HepG2 (cell line): ENCODE results near the gene SPON1. TPM values are rescaled to one million over a fixed set of nuclear protein-coding genes. Genes with fewer than 3 reads are reported as not detected.

Experiments
- ATAC-seq: fragments of 200-7000 bp; cut with Tn5 transposase; 3 replicates; pipeline ENCODE4 v1.9.1; 2020; ENCODE audit warnings: mild to moderate bottlenecking, moderate library complexity
- BruUV-seq: library from RNA; stranded (reverse); fragments of 400-500 nt; replicated peaks from 2 replicates; lab custom pipeline; 2021; lab: Mats Ljungman, UMichigan
- CTCF ChIA-PET: fragments of 300-600 bp; formaldehyde crosslinking; extraction: SDS; loops from one replicate; lab custom pipeline; 2021; ENCODE audit warnings: low total read pairs, inconsistent platforms, low intra/inter-chr PET ratio; lab: Yijun Ruan, JAX
- POLR2A ChIA-PET: fragments of 350-600 bp; sonication (Branson Sonifier 250); formaldehyde crosslinking; loops from one replicate; lab custom pipeline; 2020; ENCODE audit warnings: antibody characterized with exemption, inconsistent platforms; lab: Yijun Ruan, JAX
- DNase-seq: peaks from one replicate; pipeline ENCODE4 v3.0.0-alpha.2; 2015; ENCODE audit warnings: low spot score
- FAIRE-seq: peaks from 3 replicates; lab custom pipeline; 2011; peaks lifted over from hg19 to GRCh38; lab: Jason Lieb, UNC
- H2AFZ ChIP-seq: one replicate; pipeline ENCODE4 v1.6.1; 2011; ENCODE audit warnings: low read length, inconsistent platforms
- H3K27ac ChIP-seq: fragments of 300-600 bp; 3 replicates; pipeline ENCODE4 v1.8.0; 2011; ENCODE audit warnings: mixed run types, mild to moderate bottlenecking, mixed read lengths, low read length, inconsistent platforms; ENCODE audit not compliant: insufficient read depth; ENCODE audit errors: extremely low read length
- H3K27me3 ChIP-seq, 2 experiments: fragments of 200-600 bp in 1 of 2; 2 replicates in 1 of 2; 3 replicates in 1 of 2; pipeline versions ENCODE4 v1.6.0 to v1.8.0; 2011; ENCODE audit warnings: low read length in 2 of 2, mild to moderate bottlenecking in 2 of 2, moderate library complexity in 2 of 2, inconsistent platforms in 1 of 2; ENCODE audit not compliant: insufficient read depth in 2 of 2, control insufficient read depth in 1 of 2
- H3K36me3 ChIP-seq, 2 experiments: fragments of 200-600 bp in 1 of 2; replicated peaks in 1 of 2; 2 replicates in 1 of 2; 3 replicates in 1 of 2; pipeline versions ENCODE4 v1.5.1 to v1.8.0; 2011; ENCODE audit warnings: low read length in 2 of 2, inconsistent platforms in 1 of 2; ENCODE audit not compliant: insufficient read depth in 2 of 2, control insufficient read depth in 1 of 2
- H3K4me1 ChIP-seq: 2 replicates; pipeline ENCODE4 v1.5.1; 2012; ENCODE audit warnings: low read length, inconsistent platforms; ENCODE audit not compliant: insufficient read depth
- H3K4me2 ChIP-seq: 2 replicates; pipeline ENCODE4 v1.6.0; 2011; ENCODE audit warnings: low read depth, low read length, inconsistent platforms
- H3K4me3 ChIP-seq, 3 experiments: fragments of 200-600 bp in 1 of 3; sonication (generic), shearing (Covaris generic) in 1 of 3; replicated peaks in 1 of 3; 2 replicates each; pipeline ENCODE4 v1.5.1; 2011 to 2016; ENCODE audit warnings: low read length in 3 of 3, inconsistent platforms in 2 of 3, low read depth in 2 of 3, mild to moderate bottlenecking in 2 of 3, control low read depth in 1 of 3, mixed read lengths in 1 of 3; ENCODE audit not compliant: insufficient read depth in 1 of 3
- H3K79me2 ChIP-seq: one replicate; pipeline ENCODE4 v1.6.1; 2011; ENCODE audit warnings: low read length, inconsistent platforms; ENCODE audit not compliant: insufficient read depth
- H3K9ac ChIP-seq: 2 replicates; pipeline ENCODE4 v1.6.0; 2011; ENCODE audit warnings: mild to moderate bottlenecking, low read depth, low read length, inconsistent platforms; ENCODE audit not compliant: insufficient read depth
- H3K9me3 ChIP-seq: 2 replicates; pipeline ENCODE4 v1.5.1; 2012; ENCODE audit warnings: mild to moderate bottlenecking, low read length
- H4K20me1 ChIP-seq: 2 replicates; pipeline ENCODE4 v1.6.0; 2011; ENCODE audit warnings: inconsistent platforms, mild to moderate bottlenecking, low read length, moderate library complexity; ENCODE audit not compliant: insufficient read depth
- AGO2 ChIP-seq: fragments of 200-400 bp; formaldehyde crosslinking; optimal IDR thresholded peaks from 2 replicates; pipeline ENCODE3; 2017; ENCODE audit warnings: mild to moderate bottlenecking, low read depth, low read length, moderate library complexity
- CHCHD3 ChIP-seq: sonication (generic); formaldehyde crosslinking; IDR thresholded peaks from 2 replicates; pipeline ENCODE4 v1.8.0; 2022; ENCODE audit warnings: mild to moderate bottlenecking, missing genetic modification reagents, moderate library complexity
- HDAC1 ChIP-seq: sonication (generic); formaldehyde crosslinking; IDR thresholded peaks from 2 replicates; pipeline ENCODE4 v1.5.1; 2020; ENCODE audit warnings: mild to moderate bottlenecking, missing genetic modification reagents
- HNRNPK ChIP-seq: fragments of 200-400 bp; formaldehyde crosslinking; IDR thresholded peaks from 2 replicates; pipeline ENCODE4 v1.6.1; 2018; ENCODE audit warnings: low read length, low read depth, moderate library complexity, mild to moderate bottlenecking; ENCODE audit not compliant: poor library complexity, severe bottlenecking
- MIER2 ChIP-seq: IDR thresholded peaks from 2 replicates; pipeline ENCODE4 v1.6.1; 2016; ENCODE audit warnings: missing biosample characterization, missing genetic modification reagents
- MTA1 ChIP-seq: sonication (generic); formaldehyde crosslinking; IDR thresholded peaks from 2 replicates; pipeline ENCODE4 v1.4.0; 2020; ENCODE audit warnings: missing genetic modification reagents, mild to moderate bottlenecking, borderline replicate concordance
- SOX5 ChIP-seq: IDR thresholded peaks from 2 replicates; pipeline ENCODE4 v1.6.1; 2016; ENCODE audit warnings: borderline replicate concordance
- SRSF1 ChIP-seq: fragments of 200-400 bp; formaldehyde crosslinking; optimal IDR thresholded peaks from 2 replicates; pipeline ENCODE3; 2017; ENCODE audit warnings: mild to moderate bottlenecking, low read depth, low read length, moderate library complexity
- TP53 ChIP-seq: sonication (generic); formaldehyde crosslinking; conservative IDR thresholded peaks from 2 replicates; pipeline ENCODE4 v1.4.0; 2020; ENCODE audit warnings: missing genetic modification reagents
- ZNF101 ChIP-seq: sonication (generic); formaldehyde crosslinking; IDR thresholded peaks from 2 replicates; pipeline ENCODE4 v1.4.0; 2020; ENCODE audit warnings: mild to moderate bottlenecking, low read depth, missing genetic modification reagents, borderline replicate concordance
- ZNF773 ChIP-seq: sonication (generic); formaldehyde crosslinking; IDR thresholded peaks from 2 replicates; pipeline ENCODE4 v1.4.0; 2020; ENCODE audit warnings: missing genetic modification reagents, borderline replicate concordance
- WGBS: methylation state at CpG from one replicate; pipeline ENCODE4 v1.1.6; 2017; ENCODE audit warnings: low lambda C conversion rate; 5-methylcytosine and 5-hydroxymethylcytosine counted together
- in situ Hi-C: cut with HindIII; loops from 2 replicates; pipeline ENCODE4 v1.10.0; 2017; ENCODE audit warnings: low pct_unique_long_range_greater_than_20kb; ENCODE audit not compliant: extremely low pct_ligation_motif_present
- intact Hi-C: fragments of 100-400 bp; cut with micrococcal nuclease; formaldehyde crosslinking; loops from one replicate; pipeline ENCODE4 v1.10.0; 2022; ENCODE audit not compliant: unreplicated experiment
- polyA plus RNA-seq, 8 experiments: library from polyadenylated mRNA; depleted of rRNA in 3 of 8; stranded (reverse) in 7 of 8; unstranded in 1 of 8; fragments of >200 nt; fragmentation: Illumina TruSeq in 4 of 8; extraction: Trizol in 4 of 8; gene quantifications; 2 replicates each; pipeline versions ENCODE4 v1.2.1 to v1.2.3, GENCODE V29; 2011 to 2016; ENCODE audit warnings: low read depth in 4 of 8, missing spikeins in 1 of 8, mixed read lengths in 1 of 8; ENCODE audit not compliant: insufficient read depth in 1 of 8
- total RNA-seq, 5 experiments: library from RNA; depleted of rRNA; stranded (reverse); fragments of >200 nt; fragmentation: Illumina TruSeq; extraction: Trizol; gene quantifications; 2 replicates each; pipeline ENCODE4 v1.2.3, GENCODE V29; 2016; ENCODE audit warnings: low read depth in 1 of 5
- TF ChIP-seq, protein P1 (sequence below): sonication (generic); formaldehyde crosslinking; conservative IDR thresholded peaks from 2 replicates; pipeline ENCODE4 v1.8.1; 2023; ENCODE audit warnings: missing genetic modification reagents
- TF ChIP-seq, protein P2 (sequence below): sonication (generic); formaldehyde crosslinking; IDR thresholded peaks from 2 replicates; pipeline ENCODE4 v1.4.0; 2020; ENCODE audit warnings: missing genetic modification reagents
- TF ChIP-seq, protein P3 (sequence below): sonication (generic); formaldehyde crosslinking; IDR thresholded peaks from 2 replicates; pipeline ENCODE4 v1.5.1; 2020; ENCODE audit warnings: missing genetic modification reagents, mild to moderate bottlenecking, borderline replicate concordance
- TF ChIP-seq, protein P4 (sequence below): sonication (generic); formaldehyde crosslinking; IDR thresholded peaks from 2 replicates; pipeline ENCODE4 v1.8.1; 2023; ENCODE audit warnings: missing genetic modification reagents, mild to moderate bottlenecking, borderline replicate concordance

SPON1 gene
- total and polyA plus RNA-seq, 2 of the 13 experiments (the other 11 are each of a cell fraction or from before 2014, with no cell fraction given) = not detected

DNA sequence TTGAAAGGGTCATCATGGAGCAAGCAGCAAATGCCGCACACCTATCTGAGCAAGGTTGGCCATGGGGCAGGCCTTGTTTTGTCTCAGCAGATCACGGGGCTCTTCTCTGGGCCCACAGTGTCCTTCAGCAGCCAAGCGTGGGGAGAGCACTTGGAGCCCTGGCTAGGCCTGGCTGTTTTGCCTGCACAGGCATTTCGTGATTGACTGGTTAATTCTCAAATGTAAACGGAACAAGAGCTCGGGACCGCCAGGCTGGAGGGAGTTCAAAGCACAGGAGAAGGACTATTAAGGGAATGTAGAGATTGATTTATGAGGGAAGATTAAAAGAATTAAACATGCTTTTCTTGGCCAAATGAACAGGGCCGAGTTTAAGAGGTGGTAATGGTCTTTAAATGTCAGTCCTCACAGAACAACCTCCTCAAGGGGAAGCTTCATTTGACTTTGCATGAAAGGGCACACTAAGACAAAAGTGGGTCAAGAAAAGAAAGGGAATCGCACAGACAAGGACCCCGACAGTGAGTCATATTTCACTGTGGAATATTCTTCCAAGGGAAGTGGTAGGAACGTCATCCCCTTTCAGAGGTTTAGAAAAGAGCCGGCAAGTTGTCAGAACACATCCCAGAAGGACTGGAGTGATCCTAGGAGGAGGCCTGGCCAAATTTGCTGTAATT, 20.7 kb downstream of the SPON1 start:
- no TSS peak for BruUV-seq
- Histone ChIP-seq H3K4me1 (no peaks in the 10 kb centered on the region), H4K20me1 (no peaks in the 10 kb centered on the region), H2AFZ (no peak overlapping the region), H3K27me3 (peaks cover 0 to 8% of the 10 kb centered on the region in 2 experiments; a peak in 1 of 5 replicates), H3K36me3 (no peaks in the 10 kb centered on the region), H3K27ac (no peak overlapping the region), H3K79me2 (no peaks in the 10 kb centered on the region), H3K4me2 (no peak overlapping the region), H3K9ac (no peak overlapping the region), H3K9me3 (no peaks in the 10 kb centered on the region), H3K4me3 (no peak overlapping the region)
- FAIRE-seq = no peak
- 29% methylated on average over 10 of the region's 12 CpGs for WGBS
- intact Hi-C loops (no loop called here), in situ Hi-C loops (no loop called here)
- no peak for ATAC-seq
- no peak for DNase-seq
- ChIA-PET POLR2A (no interaction called here), CTCF (no interaction called here)
- TF ChIP-seq ZNF101 (CRISPR knock-in tag) (no peak), HNRNPK (no peak), HDAC1 (CRISPR knock-in tag) (no peak), MTA1 (CRISPR knock-in tag) (no peak), SRSF1 (no peak), CHCHD3 (CRISPR knock-in tag) (no peak), AGO2 (no peak), ZNF773 (no peak), SOX5 (CRISPR knock-in tag) (no peak), MIER2 (CRISPR knock-in tag) (no peak), TP53 (no peak)
- TF ChIP-seq, protein P1, sequence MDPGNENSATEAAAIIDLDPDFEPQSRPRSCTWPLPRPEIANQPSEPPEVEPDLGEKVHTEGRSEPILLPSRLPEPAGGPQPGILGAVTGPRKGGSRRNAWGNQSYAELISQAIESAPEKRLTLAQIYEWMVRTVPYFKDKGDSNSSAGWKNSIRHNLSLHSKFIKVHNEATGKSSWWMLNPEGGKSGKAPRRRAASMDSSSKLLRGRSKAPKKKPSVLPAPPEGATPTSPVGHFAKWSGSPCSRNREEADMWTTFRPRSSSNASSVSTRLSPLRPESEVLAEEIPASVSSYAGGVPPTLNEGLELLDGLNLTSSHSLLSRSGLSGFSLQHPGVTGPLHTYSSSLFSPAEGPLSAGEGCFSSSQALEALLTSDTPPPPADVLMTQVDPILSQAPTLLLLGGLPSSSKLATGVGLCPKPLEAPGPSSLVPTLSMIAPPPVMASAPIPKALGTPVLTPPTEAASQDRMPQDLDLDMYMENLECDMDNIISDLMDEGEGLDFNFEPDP = no peak
- TF ChIP-seq, protein P2, sequence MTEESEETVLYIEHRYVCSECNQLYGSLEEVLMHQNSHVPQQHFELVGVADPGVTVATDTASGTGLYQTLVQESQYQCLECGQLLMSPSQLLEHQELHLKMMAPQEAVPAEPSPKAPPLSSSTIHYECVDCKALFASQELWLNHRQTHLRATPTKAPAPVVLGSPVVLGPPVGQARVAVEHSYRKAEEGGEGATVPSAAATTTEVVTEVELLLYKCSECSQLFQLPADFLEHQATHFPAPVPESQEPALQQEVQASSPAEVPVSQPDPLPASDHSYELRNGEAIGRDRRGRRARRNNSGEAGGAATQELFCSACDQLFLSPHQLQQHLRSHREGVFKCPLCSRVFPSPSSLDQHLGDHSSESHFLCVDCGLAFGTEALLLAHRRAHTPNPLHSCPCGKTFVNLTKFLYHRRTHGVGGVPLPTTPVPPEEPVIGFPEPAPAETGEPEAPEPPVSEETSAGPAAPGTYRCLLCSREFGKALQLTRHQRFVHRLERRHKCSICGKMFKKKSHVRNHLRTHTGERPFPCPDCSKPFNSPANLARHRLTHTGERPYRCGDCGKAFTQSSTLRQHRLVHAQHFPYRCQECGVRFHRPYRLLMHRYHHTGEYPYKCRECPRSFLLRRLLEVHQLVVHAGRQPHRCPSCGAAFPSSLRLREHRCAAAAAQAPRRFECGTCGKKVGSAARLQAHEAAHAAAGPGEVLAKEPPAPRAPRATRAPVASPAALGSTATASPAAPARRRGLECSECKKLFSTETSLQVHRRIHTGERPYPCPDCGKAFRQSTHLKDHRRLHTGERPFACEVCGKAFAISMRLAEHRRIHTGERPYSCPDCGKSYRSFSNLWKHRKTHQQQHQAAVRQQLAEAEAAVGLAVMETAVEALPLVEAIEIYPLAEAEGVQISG = no peak
- TF ChIP-seq, protein P3, sequence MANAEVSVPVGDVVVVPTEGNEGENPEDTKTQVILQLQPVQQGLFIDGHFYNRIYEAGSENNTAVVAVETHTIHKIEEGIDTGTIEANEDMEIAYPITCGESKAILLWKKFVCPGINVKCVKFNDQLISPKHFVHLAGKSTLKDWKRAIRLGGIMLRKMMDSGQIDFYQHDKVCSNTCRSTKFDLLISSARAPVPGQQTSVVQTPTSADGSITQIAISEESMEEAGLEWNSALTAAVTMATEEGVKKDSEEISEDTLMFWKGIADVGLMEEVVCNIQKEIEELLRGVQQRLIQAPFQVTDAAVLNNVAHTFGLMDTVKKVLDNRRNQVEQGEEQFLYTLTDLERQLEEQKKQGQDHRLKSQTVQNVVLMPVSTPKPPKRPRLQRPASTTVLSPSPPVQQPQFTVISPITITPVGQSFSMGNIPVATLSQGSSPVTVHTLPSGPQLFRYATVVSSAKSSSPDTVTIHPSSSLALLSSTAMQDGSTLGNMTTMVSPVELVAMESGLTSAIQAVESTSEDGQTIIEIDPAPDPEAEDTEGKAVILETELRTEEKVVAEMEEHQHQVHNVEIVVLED = no peak
- TF ChIP-seq, protein P4, sequence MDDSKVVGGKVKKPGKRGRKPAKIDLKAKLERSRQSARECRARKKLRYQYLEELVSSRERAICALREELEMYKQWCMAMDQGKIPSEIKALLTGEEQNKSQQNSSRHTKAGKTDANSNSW (CRISPR knock-in tag) = no peak
